ENCODE measurements around the gene NIM1K. TPM values are rescaled to one million over a fixed set of nuclear protein-coding genes. Genes with fewer than 3 reads are reported as not detected.

NIM1K gene
- total and polyA plus RNA-seq, 12 donors: 0.07 to 0.42 (median 0.22) TPM; not detected in 2

- Histone ChIP-seq H3K4me1 (no peaks in the 10 kb centered on the region), H3K36me3 (no peaks in the 10 kb centered on the region), H3K27me3 (no peaks in the 10 kb centered on the region), H3K27ac (no peak overlapping the region), H3K4me3 (no peak overlapping the region), H3K9me3 (no peaks in the 10 kb centered on the region)
- WGBS, 2 donors: 90 to 94% methylated on average over 5 of the region's 5 CpGs
- ATAC-seq: no peak
- intact Hi-C loops (cut with DNase I): loop anchor here in 1 of 10 donors (10.0 kb wide), 1 partner anchor 163 kb away; no protein-coding TSS in a partner anchor
- no peak for TF ChIP-seq CTCF (IDR thresholded peaks at IDR 0.05)
- no peak for DNase-seq
Measured at GRCh38 chr5:43221502-43221901, 29.5 kb downstream of the NIM1K start.

- H3K9me3 ChIP-seq: no peaks in the 10 kb centered on the region
- no peaks in the 10 kb centered on the region for H3K27me3 ChIP-seq
- no peaks in the 10 kb centered on the region for H3K4me1 ChIP-seq
- no peaks in the 10 kb centered on the region for H3K36me3 ChIP-seq
- 59 to 64% methylated on average over 2 of the region's 2 CpGs for WGBS, 2 donors
- intact Hi-C loops (cut with DNase I): loop anchor here in 6 of 10 donors (2.0 to 10.0 kb wide), 4 partner anchors 82 to 163 kb away; no protein-coding TSS in a partner anchor
- TF ChIP-seq CTCF (IDR thresholded peaks at IDR 0.05): no peak
- no peak overlapping the region for H3K27ac ChIP-seq
- no peak for ATAC-seq
- H3K4me3 ChIP-seq: no peak overlapping the region
- no peak for DNase-seq
Measured at GRCh38 chr5:43225649-43226245, 33.7 kb downstream of the NIM1K start.

- no peak for DNase-seq
- 35 to 51% methylated on average over 1 of the region's 1 CpG for WGBS, 2 donors
- H3K27ac ChIP-seq: no peak overlapping the region
- no peak overlapping the region for H3K4me3 ChIP-seq
- no peaks in the 10 kb centered on the region for H3K9me3 ChIP-seq
- H3K27me3 ChIP-seq: no peaks in the 10 kb centered on the region
- no peaks in the 10 kb centered on the region for H3K4me1 ChIP-seq
- H3K36me3 ChIP-seq: no peaks in the 10 kb centered on the region
- peak in 8 of 9 donors; percentile 10 to 60 (median 42) for TF ChIP-seq CTCF (IDR thresholded peaks at IDR 0.05)
- intact Hi-C loops (cut with DNase I): loop anchor here in 6 of 10 donors (2.0 to 10.0 kb wide), 4 partner anchors 80 to 161 kb away; no protein-coding TSS in a partner anchor
- ATAC-seq: no peak
Measured at GRCh38 chr5:43227655-43228054, 35.6 kb downstream of the NIM1K start.

DNA sequence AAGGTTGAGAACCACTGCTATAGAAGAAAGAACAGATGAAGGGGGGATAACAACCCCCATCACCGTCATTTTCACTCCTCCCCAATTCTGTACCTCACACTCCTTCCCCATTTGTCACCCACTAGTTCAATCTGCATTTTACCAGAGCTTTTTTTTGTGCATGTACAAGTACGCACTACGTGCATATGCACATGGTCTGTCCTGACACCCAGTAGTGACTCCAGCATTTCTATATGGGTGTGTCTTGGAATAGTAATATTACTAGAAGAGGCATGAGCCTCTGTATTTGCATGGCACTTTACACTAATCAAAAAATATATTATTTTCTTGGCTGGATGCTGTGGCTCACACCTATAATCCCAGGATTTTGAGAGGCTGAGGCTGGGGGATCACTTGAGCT lies 38.7 kb downstream of the NIM1K start:
- no peak overlapping the region for H3K4me3 ChIP-seq
- no peak for ATAC-seq
- H3K4me1 ChIP-seq: no peaks in the 10 kb centered on the region
- DNase-seq: no peak
- 84 to 91% methylated on average over 3 of the region's 3 CpGs for WGBS, 2 donors
- no peak overlapping the region for H3K27ac ChIP-seq
- H3K9me3 ChIP-seq: no peaks in the 10 kb centered on the region
- no peak for TF ChIP-seq CTCF (IDR thresholded peaks at IDR 0.05)
- intact Hi-C loops (cut with DNase I): loop anchor here in 4 of 10 donors (5.0 to 10.0 kb wide), 4 partner anchors 72 to 157 kb away; no protein-coding TSS in a partner anchor
- no peaks in the 10 kb centered on the region for H3K36me3 ChIP-seq
- no peaks in the 10 kb centered on the region for H3K27me3 ChIP-seq
